Endothelial cell of umbilical vein (primary cell): ENCODE measurements around the gene TSPOAP1.

ENCODE experiments used
- CTCF ChIP-seq, 2 donors: IDR thresholded peaks; 1 replicate in 1 of 2; 2 replicates in 1 of 2; pipeline ENCODE4 v1.5.1; 2011; ENCODE audit warnings: low read length in 2 of 2, mild to moderate bottlenecking in 2 of 2, moderate library complexity in 2 of 2, control low read depth in 1 of 2, inconsistent platforms in 1 of 2, low read depth in 1 of 2; ENCODE audit not compliant: insufficient read depth in 1 of 2; ENCODE audit errors: extremely low read depth in 1 of 2
- EZH2 ChIP-seq: IDR thresholded peaks from 2 replicates; pipeline ENCODE4 v1.6.1; 2012; ENCODE audit warnings: borderline replicate concordance, low read depth, mild to moderate bottlenecking, moderate library complexity, low read length, inconsistent platforms; ENCODE audit not compliant: severe bottlenecking
- MAX ChIP-seq: IDR thresholded peaks from 2 replicates; pipeline ENCODE4 v1.6.1; 2011; ENCODE audit not compliant: insufficient read depth, insufficient read length

- no peak for TF ChIP-seq MAX
- no peak for TF ChIP-seq CTCF (IDR thresholded peaks at IDR 0.05; ENCODE audit: extremely low read depth in 1 of 2, insufficient read depth in 1 of 2, low read depth in 1 of 2, low read length in 2 of 2)
- no peak for TF ChIP-seq EZH2
These were observed 11.3 kb upstream of the TSPOAP1 start for GRCh38 chr17:58339755-58340404.
